C4-2B (cell line): ENCODE data around the gene KANK4.
A peak's percentile ranks its signal among the peaks of the same experiment; 100 is the strongest.

Experiments used
- H3K27ac ChIP-seq: fragments of 450-650 bp; 2 replicates; pipeline ENCODE4 v1.5.1; 2017
- ZFX ChIP-seq: fragments of 450-650 bp; IDR thresholded peaks from 2 replicates; pipeline ENCODE4 v1.6.1; 2017
- TF ChIP-seq, protein P1 (sequence below): fragments of 450-650 bp; conservative IDR thresholded peaks from 2 replicates; pipeline ENCODE4 v1.5.1; 2017; ENCODE audit warnings: mild to moderate bottlenecking

KANK4 gene

DNA sequence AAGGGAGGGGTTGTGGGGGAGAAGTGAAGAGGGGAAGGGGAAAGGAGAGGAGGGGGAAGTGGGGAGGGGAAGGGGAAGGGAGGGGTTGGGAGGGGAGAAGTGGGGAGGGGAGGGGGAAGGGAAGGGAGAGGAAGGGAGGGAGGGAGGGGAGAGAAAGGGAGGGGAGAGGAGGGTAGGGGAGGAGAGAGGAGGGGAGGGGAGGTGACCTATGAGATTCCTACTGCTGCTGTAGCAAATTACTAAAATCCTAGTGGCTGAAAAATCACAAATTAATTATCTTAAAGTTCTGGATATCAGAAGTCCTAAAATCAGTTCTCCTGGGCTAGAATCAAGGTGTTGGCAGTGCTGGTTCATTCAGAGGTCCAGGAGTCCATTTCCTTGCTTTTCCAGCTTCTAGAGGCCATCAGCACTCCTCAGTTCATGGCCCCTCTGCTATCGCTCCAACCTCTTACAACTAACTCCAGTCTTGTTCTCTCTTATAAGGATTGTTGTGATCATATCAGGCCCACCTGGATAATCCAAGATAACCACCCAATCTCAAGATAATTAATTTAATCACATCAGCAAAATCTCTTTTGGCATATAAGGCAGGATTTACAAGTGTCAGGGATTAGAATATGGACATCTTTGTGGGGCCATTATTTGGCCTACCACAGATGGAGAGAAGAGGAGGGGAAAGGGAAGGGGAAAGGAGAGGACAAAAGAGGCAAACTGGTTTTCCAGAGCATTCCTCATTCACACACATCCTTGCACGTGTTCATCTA lies 30.4 kb upstream of the KANK4 start:
- no peak overlapping the region for H3K27ac ChIP-seq
- TF ChIP-seq ZFX = no peak
- TF ChIP-seq, protein P1, sequence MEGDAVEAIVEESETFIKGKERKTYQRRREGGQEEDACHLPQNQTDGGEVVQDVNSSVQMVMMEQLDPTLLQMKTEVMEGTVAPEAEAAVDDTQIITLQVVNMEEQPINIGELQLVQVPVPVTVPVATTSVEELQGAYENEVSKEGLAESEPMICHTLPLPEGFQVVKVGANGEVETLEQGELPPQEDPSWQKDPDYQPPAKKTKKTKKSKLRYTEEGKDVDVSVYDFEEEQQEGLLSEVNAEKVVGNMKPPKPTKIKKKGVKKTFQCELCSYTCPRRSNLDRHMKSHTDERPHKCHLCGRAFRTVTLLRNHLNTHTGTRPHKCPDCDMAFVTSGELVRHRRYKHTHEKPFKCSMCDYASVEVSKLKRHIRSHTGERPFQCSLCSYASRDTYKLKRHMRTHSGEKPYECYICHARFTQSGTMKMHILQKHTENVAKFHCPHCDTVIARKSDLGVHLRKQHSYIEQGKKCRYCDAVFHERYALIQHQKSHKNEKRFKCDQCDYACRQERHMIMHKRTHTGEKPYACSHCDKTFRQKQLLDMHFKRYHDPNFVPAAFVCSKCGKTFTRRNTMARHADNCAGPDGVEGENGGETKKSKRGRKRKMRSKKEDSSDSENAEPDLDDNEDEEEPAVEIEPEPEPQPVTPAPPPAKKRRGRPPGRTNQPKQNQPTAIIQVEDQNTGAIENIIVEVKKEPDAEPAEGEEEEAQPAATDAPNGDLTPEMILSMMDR = no peak

DNA sequence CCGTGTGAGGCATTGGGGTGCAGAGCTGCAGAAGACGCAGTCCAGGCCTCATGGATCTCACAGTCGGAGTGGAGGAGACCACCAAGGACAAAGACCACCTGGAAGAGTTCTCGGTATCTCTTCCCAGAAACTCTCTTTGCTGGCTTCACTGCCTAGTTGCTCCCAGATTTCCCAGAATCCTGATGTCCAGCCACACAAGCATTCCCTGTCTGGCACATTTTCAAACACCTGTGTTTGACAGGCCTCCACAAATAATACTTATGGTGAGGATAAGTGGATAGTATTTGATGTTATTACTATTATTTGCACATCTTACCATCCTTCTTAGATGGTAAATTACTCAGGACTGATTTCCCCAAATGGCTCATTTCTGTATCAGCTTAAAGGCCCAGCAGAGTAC lies 27.7 kb upstream of the KANK4 start:
- H3K27ac ChIP-seq = no peak overlapping the region
- TF ChIP-seq ZFX = no peak
- TF ChIP-seq, protein P1 = no peak

DNA sequence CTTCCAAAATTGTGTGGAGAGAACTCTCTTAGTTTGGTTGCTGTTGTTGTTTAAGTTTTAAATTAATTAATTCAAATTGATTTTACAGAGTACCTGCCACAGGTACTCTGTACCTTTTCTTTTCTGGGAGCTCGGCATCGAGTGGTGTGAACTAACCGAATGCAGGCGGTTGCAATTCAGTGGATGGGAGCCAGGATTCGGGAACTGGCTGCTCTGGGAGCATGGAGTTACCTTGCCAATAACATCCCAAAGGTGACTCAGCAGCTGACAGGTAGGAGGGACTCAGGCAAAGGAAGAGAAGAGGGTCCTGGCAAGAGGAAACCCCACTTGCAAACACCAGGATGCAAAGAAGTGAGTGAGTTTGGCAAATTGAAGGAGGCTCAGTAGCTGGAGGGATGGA lies 24.7 kb upstream of the KANK4 start:
- 0 out of 2 replicates have a peak overlapping the region, but pooled peaks have one; percentile 10 for H3K27ac ChIP-seq
- TF ChIP-seq ZFX = no peak
- TF ChIP-seq, protein P1 = no peak

DNA sequence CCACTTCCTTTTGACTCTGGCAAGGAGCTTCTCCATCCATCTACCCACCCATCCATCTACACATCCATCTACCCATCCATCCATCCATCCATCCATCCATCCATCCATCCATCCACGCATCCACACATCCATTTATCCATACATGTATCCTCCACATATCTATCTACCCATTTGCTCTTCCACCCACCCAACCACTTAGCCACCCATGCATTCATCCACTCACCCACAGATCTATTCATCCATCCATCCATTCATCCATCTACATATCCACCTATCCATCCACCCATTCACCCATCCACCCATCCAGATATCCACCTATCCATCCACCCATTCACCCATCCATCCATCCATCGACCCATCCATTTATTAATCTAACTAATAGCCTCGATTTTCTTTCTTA lies 23.0 kb upstream of the KANK4 start:
- TF ChIP-seq, protein P1 = no peak
- no peak for TF ChIP-seq ZFX
- no peak overlapping the region for H3K27ac ChIP-seq

DNA sequence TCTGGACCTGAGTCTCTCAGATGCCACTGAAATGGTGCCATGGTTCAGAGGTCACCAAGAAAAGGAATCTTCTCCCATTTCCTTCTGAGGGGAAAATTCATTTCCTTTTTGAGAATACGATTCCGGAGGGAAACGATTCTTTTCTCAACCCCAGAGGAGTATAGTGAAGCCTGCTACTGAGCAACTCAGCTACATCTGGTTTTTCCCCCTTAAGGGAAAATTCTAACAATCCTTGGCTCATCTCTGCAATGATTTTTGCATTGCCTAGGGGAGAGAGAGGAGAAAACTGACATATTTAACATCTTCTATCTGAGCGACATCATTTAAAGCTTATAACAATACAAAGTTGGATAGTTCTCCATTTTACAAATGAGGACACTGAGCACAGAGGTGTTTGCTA lies 22.4 kb upstream of the KANK4 start:
- H3K27ac ChIP-seq = no peak overlapping the region
- no peak for TF ChIP-seq ZFX
- TF ChIP-seq, protein P1 = no peak

DNA sequence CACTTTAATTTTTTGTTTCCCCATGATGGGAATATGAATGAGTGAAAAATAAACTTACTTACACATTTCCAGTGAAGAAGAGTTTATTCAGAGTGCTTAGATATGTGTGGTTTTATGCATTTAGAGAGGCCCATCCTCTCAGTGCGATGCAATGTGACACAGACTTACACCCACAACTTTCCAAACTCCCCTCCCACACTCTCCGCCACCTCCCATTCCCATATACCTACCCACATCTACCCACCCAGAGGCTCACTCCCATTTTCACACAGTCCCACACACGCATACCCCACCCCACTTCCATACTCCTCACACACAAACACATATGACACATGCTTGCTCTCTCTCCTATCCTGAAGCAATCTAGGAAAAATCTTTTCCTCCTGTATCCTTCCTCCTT lies 21.9 kb upstream of the KANK4 start:
- no peak overlapping the region for H3K27ac ChIP-seq
- TF ChIP-seq ZFX = no peak
- TF ChIP-seq, protein P1 = no peak

DNA sequence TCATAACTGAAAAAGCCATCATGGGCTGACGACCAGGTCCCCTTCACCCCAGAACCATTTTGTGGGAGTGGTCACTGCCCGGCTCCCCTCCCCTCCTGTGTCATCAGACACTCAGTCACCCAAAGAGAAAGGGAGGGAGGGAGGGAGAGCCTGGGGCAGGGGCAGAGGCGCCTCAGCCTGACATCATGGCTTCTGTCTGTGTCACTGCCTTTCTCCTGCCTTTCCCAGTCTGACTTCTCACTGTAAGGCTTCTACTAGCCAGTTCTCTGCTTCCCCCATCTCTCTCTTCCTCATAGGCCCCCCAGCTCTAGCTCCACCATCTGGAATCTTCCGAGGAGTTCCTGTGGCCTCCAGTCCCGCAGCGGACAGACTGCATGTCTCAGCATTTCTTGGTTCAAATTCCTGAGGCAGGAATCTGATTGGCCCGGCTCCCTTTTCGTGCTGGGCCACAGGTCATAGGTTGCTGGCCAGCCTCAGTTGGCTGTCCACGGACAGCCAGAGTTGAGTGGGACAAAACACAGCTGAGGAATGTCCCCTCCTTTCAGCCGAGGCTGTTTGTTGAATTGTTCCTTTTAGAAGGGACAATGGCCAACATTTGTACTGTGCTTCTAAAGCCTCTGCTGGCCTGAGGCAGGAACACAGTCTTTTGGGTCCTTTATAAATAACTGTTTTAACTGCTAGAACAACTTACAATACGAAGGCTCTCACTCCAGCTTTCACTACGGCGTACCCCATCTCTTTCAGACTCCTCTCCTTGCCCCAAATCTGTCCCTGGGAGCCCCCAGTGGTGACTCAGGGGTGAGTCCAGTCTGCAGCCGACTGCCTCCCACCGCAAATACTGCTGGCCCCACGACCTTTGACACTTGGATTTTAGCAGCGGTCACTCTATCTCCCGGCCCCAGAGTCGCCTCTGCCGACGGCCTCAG lies 18.7 kb upstream of the KANK4 start:
- no peak for TF ChIP-seq ZFX
- TF ChIP-seq, protein P1 = no peak
- H3K27ac ChIP-seq = no peak overlapping the region
